Karpas-422 (cell line): ENCODE data around the gene ITPK1. TPM values are rescaled to one million over a fixed set of nuclear protein-coding genes. Genes with fewer than 3 reads are reported as not detected.

ENCODE experiments used
- DNase-seq: peaks from one replicate; pipeline ENCODE4 v3.0.0-alpha.2; 2015
- H2AFZ ChIP-seq: fragments of 200-600 bp; sonication (generic); 2 replicates; pipeline ENCODE4 v1.6.1; 2014; ENCODE audit warnings: antibody characterized with exemption, low read length, mixed read lengths
- H3K27ac ChIP-seq: fragments of 200-600 bp; sonication (generic); 2 replicates; pipeline ENCODE4 v1.5.1; 2014; ENCODE audit warnings: mild to moderate bottlenecking, low read length, moderate library complexity
- H3K27me3 ChIP-seq: fragments of 200-600 bp; sonication (generic); 2 replicates; pipeline ENCODE4 v1.6.1; 2014; ENCODE audit warnings: low read length, mixed read lengths
- H3K36me3 ChIP-seq: fragments of 200-600 bp; sonication (generic); 2 replicates; pipeline ENCODE4 v1.6.1; 2014; ENCODE audit warnings: low read length, mixed read lengths; ENCODE audit not compliant: insufficient read depth
- H3K4me1 ChIP-seq: fragments of 200-600 bp; sonication (generic); 2 replicates; pipeline ENCODE4 v1.6.1; 2014; ENCODE audit warnings: mild to moderate bottlenecking, low read length, mixed read lengths
- H3K4me2 ChIP-seq: fragments of 200-600 bp; sonication (generic); 2 replicates; pipeline ENCODE4 v1.6.1; 2014; ENCODE audit warnings: low read length, low read depth, mild to moderate bottlenecking; ENCODE audit not compliant: poor library complexity, severe bottlenecking
- H3K4me3 ChIP-seq: fragments of 200-600 bp; sonication (generic); 2 replicates; pipeline ENCODE4 v1.5.1; 2014; ENCODE audit warnings: mild to moderate bottlenecking, antibody characterized with exemption, low read length, mixed read lengths
- H3K79me2 ChIP-seq: fragments of 200-600 bp; sonication (generic); 2 replicates; pipeline ENCODE4 v1.6.1; 2014; ENCODE audit warnings: mild to moderate bottlenecking, low read length, mixed read lengths
- H3K9ac ChIP-seq: fragments of 200-600 bp; sonication (generic); 2 replicates; pipeline ENCODE4 v1.6.0; 2014; ENCODE audit warnings: low read length
- H3K9me2 ChIP-seq: fragments of 200-600 bp; sonication (generic), shearing (Covaris generic); replicated peaks from 2 replicates; pipeline ENCODE4 v1.6.0; 2014; ENCODE audit warnings: mild to moderate bottlenecking, low read length, moderate library complexity; ENCODE audit not compliant: insufficient read depth
- H3K9me3 ChIP-seq: fragments of 300-700, 200-600 bp; sonication (generic); 2 replicates; pipeline ENCODE4 v1.6.1; 2014; ENCODE audit warnings: low read length, mixed read lengths
- H4K20me1 ChIP-seq: fragments of 200-600 bp; sonication (generic); 2 replicates; pipeline ENCODE4 v1.6.1; 2014; ENCODE audit warnings: mild to moderate bottlenecking, antibody characterized with exemption, low read length, low read depth; ENCODE audit not compliant: insufficient read depth
- total RNA-seq: library from RNA; depleted of rRNA; stranded (reverse); fragments of >200 nt; shearing (Covaris generic); gene quantifications from 2 replicates; pipeline ENCODE4 v1.2.3, GENCODE V29; 2014; ENCODE audit warnings: low replicate concordance

ITPK1 gene
- total RNA-seq, 1 experiment from 2014 or later: 6.3 TPM

- Histone ChIP-seq H3K4me1 (no peaks in the 10 kb centered on the region), H3K27me3 (no peaks in the 10 kb centered on the region; the same call in 1 of the 2 replicates), H3K4me3 (no peak overlapping the region), H3K79me2 (no peaks in the 10 kb centered on the region), H3K27ac (no peak overlapping the region), H3K9ac (no peak overlapping the region), H3K9me2 (no peaks in the 10 kb centered on the region), H3K36me3 (no peaks in the 10 kb centered on the region), H2AFZ (no peak overlapping the region), H3K9me3 (no peaks in the 10 kb centered on the region), H4K20me1 (peaks cover 24% of the 10 kb centered on the region), H3K4me2 (no peak overlapping the region)
- DNase-seq: no peak
Observed at GRCh38 chr14:92962831-92963095, 153.0 kb downstream of the ITPK1 start.

GRCh38 chr14:92962031-92962830 is 153.5 kb downstream of the ITPK1 start:
- Histone ChIP-seq H3K4me2 (no peak overlapping the region), H3K4me3 (no peak overlapping the region), H3K36me3 (no peaks in the 10 kb centered on the region), H3K4me1 (no peaks in the 10 kb centered on the region), H3K27me3 (no peaks in the 10 kb centered on the region), H3K27ac (no peak overlapping the region), H3K79me2 (no peaks in the 10 kb centered on the region), H3K9me3 (no peaks in the 10 kb centered on the region), H2AFZ (no peak overlapping the region), H4K20me1 (peaks cover 24% of the 10 kb centered on the region), H3K9me2 (no peaks in the 10 kb centered on the region), H3K9ac (no peak overlapping the region)
- no peak for DNase-seq

GRCh38 chr14:92961567-92961855 is 154.2 kb downstream of the ITPK1 start:
- Histone ChIP-seq H2AFZ (no peak overlapping the region), H3K27ac (no peak overlapping the region), H4K20me1 (peaks cover 24% of the 10 kb centered on the region), H3K4me1 (no peaks in the 10 kb centered on the region), H3K9me2 (no peaks in the 10 kb centered on the region), H3K4me3 (no peak overlapping the region), H3K27me3 (no peaks in the 10 kb centered on the region), H3K4me2 (no peak overlapping the region), H3K9me3 (no peaks in the 10 kb centered on the region), H3K36me3 (no peaks in the 10 kb centered on the region), H3K79me2 (no peaks in the 10 kb centered on the region), H3K9ac (no peak overlapping the region)
- no peak for DNase-seq

- H2AFZ ChIP-seq: no peak overlapping the region
- no peaks in the 10 kb centered on the region for H3K36me3 ChIP-seq
- DNase-seq: no peak
- no peak overlapping the region for H3K27ac ChIP-seq
- no peak overlapping the region for H3K4me2 ChIP-seq
- no peaks in the 10 kb centered on the region for H3K9me3 ChIP-seq
- H3K9ac ChIP-seq: no peak overlapping the region
- no peaks in the 10 kb centered on the region for H3K4me1 ChIP-seq
- H3K79me2 ChIP-seq: no peaks in the 10 kb centered on the region
- no peaks in the 10 kb centered on the region for H3K27me3 ChIP-seq
- H3K9me2 ChIP-seq: no peaks in the 10 kb centered on the region
- peaks cover 24% of the 10 kb centered on the region for H4K20me1 ChIP-seq
- H3K4me3 ChIP-seq: no peak overlapping the region
Observed at GRCh38 chr14:92960706-92961566, 154.8 kb downstream of the ITPK1 start.

GRCh38 chr14:92959761-92960680 is 155.7 kb downstream of the ITPK1 start:
- H3K4me1 ChIP-seq: no peaks in the 10 kb centered on the region
- no peaks in the 10 kb centered on the region for H3K36me3 ChIP-seq
- H3K27me3 ChIP-seq: no peaks in the 10 kb centered on the region
- no peaks in the 10 kb centered on the region for H3K79me2 ChIP-seq
- no peak overlapping the region for H3K4me2 ChIP-seq
- H3K9me2 ChIP-seq: no peaks in the 10 kb centered on the region
- no peak for DNase-seq
- H4K20me1 ChIP-seq: peaks cover 21% of the 10 kb centered on the region
- no peak overlapping the region for H3K4me3 ChIP-seq
- no peak overlapping the region for H3K9ac ChIP-seq
- H3K27ac ChIP-seq: no peak overlapping the region
- no peak overlapping the region for H2AFZ ChIP-seq
- H3K9me3 ChIP-seq: no peaks in the 10 kb centered on the region

GRCh38 chr14:92959189-92959531 is 156.6 kb downstream of the ITPK1 start:
- Histone ChIP-seq H3K4me1 (no peaks in the 10 kb centered on the region), H3K4me2 (no peak overlapping the region), H3K9ac (no peak overlapping the region), H3K79me2 (no peaks in the 10 kb centered on the region), H3K9me3 (no peaks in the 10 kb centered on the region), H3K4me3 (no peak overlapping the region), H3K9me2 (no peaks in the 10 kb centered on the region), H2AFZ (no peak overlapping the region), H3K36me3 (no peaks in the 10 kb centered on the region), H3K27ac (no peak overlapping the region), H4K20me1 (peaks cover 17% of the 10 kb centered on the region), H3K27me3 (no peaks in the 10 kb centered on the region)
- DNase-seq: no peak

GRCh38 chr14:92958373-92959188 is 157.1 kb downstream of the ITPK1 start:
- H3K79me2 ChIP-seq: no peaks in the 10 kb centered on the region
- H3K9ac ChIP-seq: no peak overlapping the region
- H4K20me1 ChIP-seq: peaks cover 11% of the 10 kb centered on the region
- no peaks in the 10 kb centered on the region for H3K9me3 ChIP-seq
- H3K27ac ChIP-seq: no peak overlapping the region
- H3K27me3 ChIP-seq: no peaks in the 10 kb centered on the region
- no peak overlapping the region for H2AFZ ChIP-seq
- no peaks in the 10 kb centered on the region for H3K4me1 ChIP-seq
- no peaks in the 10 kb centered on the region for H3K9me2 ChIP-seq
- DNase-seq: no peak
- H3K4me3 ChIP-seq: no peak overlapping the region
- H3K36me3 ChIP-seq: no peaks in the 10 kb centered on the region
- H3K4me2 ChIP-seq: no peak overlapping the region
